GM18502 (cell line): ENCODE data around the gene CNTRL.
A peak's percentile ranks its signal among the peaks of the same experiment; 100 is the strongest.
"Not testable (repeated sequence)": the region's sequence is repeated elsewhere in the genome, so short reads cannot be mapped to it uniquely, and the experiment has no call there.

ENCODE experiments used
- ATAC-seq: cut with Tn5 transposase; IDR thresholded peaks from one replicate; pipeline ENCODE4 v1.9.1; 2021; ENCODE audit warnings: mild to moderate bottlenecking; ENCODE audit not compliant: unreplicated experiment, poor library complexity

The CNTRL gene

GRCh38 chr9:121074370-121075250, at the start of gene CNTRL:
Gene CNTRL (plus strand): TSS chr9:121074955. CDS start chr9:121088327, 13,372 bp downstream.
- ATAC-seq = peak; percentile 68

- ATAC-seq = no peak
Observed at GRCh38 chr9:121026260-121026691, 48.5 kb upstream of the CNTRL start.

- no peak for ATAC-seq
Observed at GRCh38 chr9:121026768-121027167, 48.0 kb upstream of the CNTRL start.

- ATAC-seq = not testable (repeated sequence)
Observed at GRCh38 chr9:121028285-121028684, 46.5 kb upstream of the CNTRL start.

GRCh38 chr9:121029469-121029868, 45.3 kb upstream of the CNTRL start:
- ATAC-seq = no peak

- ATAC-seq = no peak
Observed at GRCh38 chr9:121034529-121034928, 40.2 kb upstream of the CNTRL start.

GRCh38 chr9:121035717-121036116, 39.0 kb upstream of the CNTRL start:
- ATAC-seq = not testable (repeated sequence)

GRCh38 chr9:121038362-121038761, 36.4 kb upstream of the CNTRL start:
- ATAC-seq = no peak

GRCh38 chr9:121038804-121039203, 36.0 kb upstream of the CNTRL start:
- no peak for ATAC-seq

- ATAC-seq = no peak
Observed at GRCh38 chr9:121048175-121048574, 26.6 kb upstream of the CNTRL start.

GRCh38 chr9:121048618-121049017, 26.1 kb upstream of the CNTRL start:
- no peak for ATAC-seq

- ATAC-seq = no peak
Observed at GRCh38 chr9:121050128-121050988, 24.4 kb upstream of the CNTRL start, which contains the start of gene C5. Gene C5 (minus strand): TSS chr9:121050275. CDS start chr9:121050246, 29 bp downstream.

- ATAC-seq = no peak
Observed at GRCh38 chr9:121053544-121053943, 21.2 kb upstream of the CNTRL start.

GRCh38 chr9:121055642-121056143, 19.1 kb upstream of the CNTRL start:
- peak; percentile 71 for ATAC-seq

- ATAC-seq = no peak
Observed at GRCh38 chr9:121057821-121058220, 16.9 kb upstream of the CNTRL start.

- ATAC-seq = no peak
Observed at GRCh38 chr9:121059513-121059912, 15.2 kb upstream of the CNTRL start.

GRCh38 chr9:121059998-121060636, 14.6 kb upstream of the CNTRL start:
- ATAC-seq = no peak

- ATAC-seq = no peak
Observed at GRCh38 chr9:121066850-121067249, 7.9 kb upstream of the CNTRL start.

GRCh38 chr9:121067640-121068039, 7.1 kb upstream of the CNTRL start:
- no peak for ATAC-seq

GRCh38 chr9:121069396-121069795, 5.4 kb upstream of the CNTRL start:
- ATAC-seq = no peak
